B cell (primary cell): ENCODE data around the gene MOGAT3. TPM values are rescaled to one million over a fixed set of nuclear protein-coding genes. Genes with fewer than 3 reads are reported as not detected.

Experiments
- ATAC-seq: fragments of 200-7000 bp; cut with Tn5 transposase; one replicate; pipeline ENCODE4 v1.10.0; 2021; ENCODE audit warnings: low read depth, mild to moderate bottlenecking, moderate number of reproducible peaks, moderate library complexity
- CTCF ChIA-PET: fragments of 350-600 bp; sonication (Branson Sonifier 250); formaldehyde crosslinking; loops from one replicate; lab custom pipeline; 2021; ENCODE audit warnings: antibody characterized with exemption, inconsistent platforms; lab: Charles Lee
- POLR2A ChIA-PET: fragments of 350-600 bp; sonication (Branson Sonifier 250); formaldehyde crosslinking; loops from one replicate; lab custom pipeline; 2021; ENCODE audit warnings: antibody characterized with exemption; lab: Charles Lee
- DNase-seq: peaks from one replicate; pipeline ENCODE4 v3.0.0; 2013
- H2AFZ ChIP-seq: 2 replicates; pipeline ENCODE4 v1.6.1; 2012; ENCODE audit warnings: mild to moderate bottlenecking, low read depth, low read length; ENCODE audit not compliant: insufficient read depth, poor library complexity, severe bottlenecking
- H3K27ac ChIP-seq, 2 donors: 1 replicate in 1 of 2; 2 replicates in 1 of 2; pipeline ENCODE4 v1.5.1; 2012 to 2013; ENCODE audit warnings: low read length in 2 of 2, mild to moderate bottlenecking in 2 of 2, moderate library complexity in 1 of 2
- H3K27me3 ChIP-seq, 4 experiments: fragments of 200-600 bp in 1 of 4; sonication (generic) in 1 of 4; replicated peaks in 1 of 4; 1 replicate in 2 of 4; 2 replicates in 2 of 4; pipeline versions ENCODE4 v1.6.1 to v1.7.0; 2013 to 2016; ENCODE audit warnings: low read length in 3 of 4, mild to moderate bottlenecking in 2 of 4, mixed read lengths in 1 of 4, moderate library complexity in 1 of 4; ENCODE audit not compliant: insufficient read depth in 4 of 4, control insufficient read depth in 3 of 4; ENCODE audit errors: control extremely low read depth in 1 of 4
- H3K36me3 ChIP-seq, 2 experiments: replicated peaks in 1 of 2; 1 replicate in 1 of 2; 2 replicates in 1 of 2; pipeline versions ENCODE4 v1.6.1 to v1.7.1; 2013; ENCODE audit warnings: low read length in 1 of 2; ENCODE audit not compliant: insufficient read depth in 2 of 2, control insufficient read depth in 1 of 2; ENCODE audit errors: control extremely low read depth in 1 of 2, extremely low read depth in 1 of 2
- H3K4me1 ChIP-seq, 2 donors: fragments of 200-600 bp in 1 of 2; sonication (generic) in 1 of 2; 1 replicate in 1 of 2; 2 replicates in 1 of 2; pipeline versions ENCODE4 v1.5.1 to v1.6.1; 2013 to 2017; ENCODE audit warnings: low read length in 2 of 2; ENCODE audit not compliant: control insufficient read depth in 2 of 2, insufficient read depth in 2 of 2
- H3K4me2 ChIP-seq: replicated peaks from 2 replicates; pipeline ENCODE3; 2012; ENCODE audit warnings: mild to moderate bottlenecking, low read depth, low read length; ENCODE audit not compliant: poor library complexity, severe bottlenecking
- H3K4me3 ChIP-seq, 5 experiments: fragments of 200-600 bp in 1 of 5; sonication (generic) in 1 of 5; 1 replicate in 3 of 5; 2 replicates in 2 of 5; pipeline versions ENCODE4 v1.5.1 to v1.7.0; 2011 to 2016; ENCODE audit warnings: low read length in 4 of 5, mild to moderate bottlenecking in 4 of 5, low read depth in 2 of 5, control low read depth in 1 of 5, moderate library complexity in 1 of 5; ENCODE audit not compliant: insufficient read depth in 1 of 5; ENCODE audit errors: control extremely low read depth in 1 of 5, extremely low read depth in 1 of 5
- H3K79me2 ChIP-seq: fragments of 200-600 bp; sonication (generic); one replicate; pipeline ENCODE4 v1.6.0; 2016; ENCODE audit warnings: low read length; ENCODE audit not compliant: control insufficient read depth, insufficient read depth
- H3K9ac ChIP-seq: fragments of 200-600 bp; sonication (generic); 2 replicates; pipeline ENCODE4 v1.6.1; 2017; ENCODE audit warnings: mild to moderate bottlenecking, low read length, moderate library complexity
- H3K9me3 ChIP-seq, 3 donors: one replicate each; pipeline versions ENCODE4 v1.6.1 to v1.7.1; 2013; ENCODE audit warnings: low read length in 2 of 3; ENCODE audit not compliant: control insufficient read depth in 2 of 3, insufficient read depth in 1 of 3; ENCODE audit errors: control extremely low read depth in 1 of 3
- H4K20me1 ChIP-seq: 2 replicates; pipeline ENCODE4 v1.6.0; 2012; ENCODE audit warnings: mild to moderate bottlenecking, low read length; ENCODE audit not compliant: insufficient read depth, control insufficient read depth, poor library complexity, severe bottlenecking
- H3K27ac Mint-ChIP-seq: one replicate; pipeline ENCODE4 v1.8.0; 2021; ENCODE audit warnings: mixed read lengths
- H3K27me3 Mint-ChIP-seq: one replicate; pipeline ENCODE4 v1.8.0; 2021; ENCODE audit warnings: mixed read lengths
- H3K4me1 Mint-ChIP-seq: one replicate; pipeline ENCODE4 v1.8.0; 2021; ENCODE audit warnings: mixed read lengths
- H3K4me3 Mint-ChIP-seq: one replicate; pipeline ENCODE4 v1.8.0; 2021; ENCODE audit warnings: mixed read lengths
- H3K9me3 Mint-ChIP-seq: one replicate; pipeline ENCODE4 v1.8.0; 2022; ENCODE audit warnings: mixed read lengths; ENCODE audit not compliant: insufficient read depth
- CTCF ChIP-seq: fragments of 200-600 bp; IDR thresholded peaks from one replicate; pipeline ENCODE4 v1.8.0; 2022; ENCODE audit warnings: antibody characterized with exemption, mild to moderate bottlenecking
- EZH2 ChIP-seq: IDR thresholded peaks from 2 replicates; pipeline ENCODE4 v1.6.1; 2012; ENCODE audit warnings: borderline replicate concordance, low read depth, mild to moderate bottlenecking, moderate library complexity, low read length; ENCODE audit not compliant: insufficient read depth, poor library complexity, severe bottlenecking
- WGBS: methylation state at CpG from one replicate; pipeline ENCODE4 v1.1.5; 2013; ENCODE audit warnings: missing lambda C conversion rate; ENCODE audit not compliant: insufficient coverage; 5-methylcytosine and 5-hydroxymethylcytosine counted together
- intact Hi-C: fragments of 100-400 bp; cut with micrococcal nuclease; formaldehyde crosslinking; loops from one replicate; pipeline ENCODE4 v1.10.0; 2022
- polyA plus RNA-seq: library from polyadenylated mRNA; depleted of rRNA; stranded (reverse); fragments of >200 nt; gene quantifications from 2 replicates; pipeline ENCODE4 v1.2.3, GENCODE V29; 2012
- total RNA-seq, 2 donors: library from RNA; stranded (reverse); fragments of 120-200 nt in 1 of 2; gene quantifications; 1 replicate in 1 of 2; 2 replicates in 1 of 2; pipeline versions ENCODE4 v1.2.3 to v1.2.4, GENCODE V29; 2013 to 2022

The MOGAT3 gene
- total and polyA plus RNA-seq, 2 donors (not counting 1 experiment from before 2014, with no cell fraction given): not detected

GRCh38 chr7:101167645-101168411, 33.0 kb downstream of the MOGAT3 start:
- Mint-ChIP-seq H3K4me3 (no peak overlapping the region), H3K27ac (no peak overlapping the region), H3K4me1 (peaks cover 57% of the 10 kb centered on the region), H3K27me3 (peaks cover 68% of the 10 kb centered on the region), H3K9me3 (no peaks in the 10 kb centered on the region)
- H3K9me3 ChIP-seq: peaks cover 0 to 56% (median 3%) of the 10 kb centered on the region in 3 donors
- no peaks in the 10 kb centered on the region for H3K36me3 ChIP-seq
- no peak overlapping the region for H3K4me3 ChIP-seq
- H3K4me1 ChIP-seq: peaks cover 70 to 84% of the 10 kb centered on the region in 2 donors
- no peak for TF ChIP-seq EZH2
- H3K9ac ChIP-seq: no peak overlapping the region
- no peaks in the 10 kb centered on the region for H3K79me2 ChIP-seq
- H3K4me2 ChIP-seq: no peak overlapping the region
- intact Hi-C loops: no loop called here
- peaks cover 26% of the 10 kb centered on the region for H4K20me1 ChIP-seq
- no peak for DNase-seq
- H3K27ac ChIP-seq: no peak overlapping the region
- CTCF ChIA-PET: interaction anchor here (1.0 to 1.6 kb wide), 5 partner anchors 11 to 273 kb away, joined by 3 to 7 read pairs (median 3); no protein-coding TSS in a partner anchor
- peaks cover 0 to 94% (median 72%) of the 10 kb centered on the region in 4 experiments for H3K27me3 ChIP-seq
- H2AFZ ChIP-seq: no peak overlapping the region
- WGBS: 12% methylated on average over 5 of the region's 12 CpGs
- POLR2A ChIA-PET: no interaction called here
- ATAC-seq: no peak

GRCh38 chr7:101166909-101167644, 33.8 kb downstream of the MOGAT3 start:
- Mint-ChIP-seq H3K4me3 (no peak overlapping the region), H3K27ac (no peak overlapping the region), H3K9me3 (no peaks in the 10 kb centered on the region), H3K27me3 (peaks cover 68% of the 10 kb centered on the region), H3K4me1 (peaks cover 59% of the 10 kb centered on the region)
- H3K27me3 ChIP-seq: peaks cover 0 to 93% (median 68%) of the 10 kb centered on the region in 4 experiments
- H3K4me1 ChIP-seq: peaks cover 68 to 82% of the 10 kb centered on the region in 2 donors
- no peak overlapping the region for H3K9ac ChIP-seq
- H3K4me3 ChIP-seq: no peak overlapping the region
- no peaks in the 10 kb centered on the region for H3K36me3 ChIP-seq
- H2AFZ ChIP-seq: no peak overlapping the region
- H3K4me2 ChIP-seq: no peak overlapping the region
- no peak overlapping the region for H3K27ac ChIP-seq
- peak; percentile 19 for DNase-seq
- H3K79me2 ChIP-seq: no peaks in the 10 kb centered on the region
- no peak for ATAC-seq
- POLR2A ChIA-PET: no interaction called here
- CTCF ChIA-PET: interaction anchor here (1.6 kb wide), 1 partner anchor 23 kb away, joined by 7 read pairs; no protein-coding TSS in a partner anchor
- TF ChIP-seq CTCF (no peak), EZH2 (no peak)
- WGBS: 1% methylated on average over 10 of the region's 19 CpGs
- peaks cover 0 to 49% (median 3%) of the 10 kb centered on the region in 3 donors for H3K9me3 ChIP-seq
- intact Hi-C loops: no loop called here
- peaks cover 26% of the 10 kb centered on the region for H4K20me1 ChIP-seq
